Astrocyte (in vitro differentiated cells and primary cell): ENCODE results near the gene S100A9. TPM values are rescaled to one million over a fixed set of nuclear protein-coding genes. Genes with fewer than 3 reads are reported as not detected.

ENCODE experiments used
- DNase-seq: peaks from one replicate; pipeline ENCODE4 v3.0.0-alpha.2; 2010; ENCODE audit warnings: low read depth
- FAIRE-seq: peaks from 2 replicates; lab custom pipeline; 2011; peaks lifted over from hg19 to GRCh38; lab: Jason Lieb, UNC
- H2AFZ ChIP-seq: 2 replicates; pipeline ENCODE4 v1.6.0; 2012; ENCODE audit warnings: low read depth, low read length, inconsistent platforms
- H3K27ac ChIP-seq: 2 replicates; pipeline ENCODE4 v1.5.1; 2011; ENCODE audit warnings: low read depth, low read length, inconsistent platforms
- H3K27me3 ChIP-seq: 2 replicates; pipeline ENCODE4 v1.6.0; 2011; ENCODE audit warnings: low read length, inconsistent platforms; ENCODE audit not compliant: insufficient read depth
- H3K36me3 ChIP-seq: 2 replicates; pipeline ENCODE4 v1.5.1; 2011; ENCODE audit warnings: low read length, inconsistent platforms; ENCODE audit not compliant: insufficient read depth
- H3K4me1 ChIP-seq: 2 replicates; pipeline ENCODE4 v1.5.1; 2011; ENCODE audit warnings: low read length, inconsistent platforms; ENCODE audit not compliant: insufficient read depth
- H3K4me2 ChIP-seq: 2 replicates; pipeline ENCODE4 v1.6.0; 2012; ENCODE audit warnings: low read length, inconsistent platforms
- H3K4me3 ChIP-seq: 2 replicates; pipeline ENCODE4 v1.5.1; 2011; ENCODE audit warnings: low read depth, mild to moderate bottlenecking, low read length, inconsistent platforms; ENCODE audit not compliant: insufficient read depth
- H3K79me2 ChIP-seq: 2 replicates; pipeline ENCODE4 v1.6.0; 2012; ENCODE audit warnings: mild to moderate bottlenecking, low read length, inconsistent platforms; ENCODE audit not compliant: insufficient read depth
- H3K9ac ChIP-seq: 2 replicates; pipeline ENCODE4 v1.6.0; 2012; ENCODE audit warnings: mild to moderate bottlenecking, low read length, inconsistent platforms
- H3K9me3 ChIP-seq: 2 replicates; pipeline ENCODE4 v1.5.1; 2012; ENCODE audit warnings: low read depth, mild to moderate bottlenecking, low read length, inconsistent platforms; ENCODE audit not compliant: insufficient read depth
- H4K20me1 ChIP-seq: 2 replicates; pipeline ENCODE4 v1.6.0; 2012; ENCODE audit warnings: low read length, inconsistent platforms; ENCODE audit not compliant: insufficient read depth
- H3K27ac Mint-ChIP-seq: one replicate; pipeline ENCODE4 v1.8.0; 2021; ENCODE audit warnings: mild to moderate bottlenecking, mixed read lengths; ENCODE audit not compliant: unreplicated experiment
- H3K27me3 Mint-ChIP-seq: one replicate; pipeline ENCODE4 v1.8.0; 2021; ENCODE audit warnings: low read depth, mixed read lengths; ENCODE audit not compliant: unreplicated experiment
- H3K36me3 Mint-ChIP-seq: one replicate; pipeline ENCODE4 v1.8.0; 2021; ENCODE audit warnings: low read depth, mixed read lengths; ENCODE audit not compliant: unreplicated experiment
- H3K4me1 Mint-ChIP-seq: one replicate; pipeline ENCODE4 v1.8.0; 2021; ENCODE audit warnings: low read depth, mixed read lengths; ENCODE audit not compliant: unreplicated experiment
- H3K4me3 Mint-ChIP-seq: one replicate; pipeline ENCODE4 v1.8.0; 2021; ENCODE audit warnings: mild to moderate bottlenecking, moderate library complexity, mixed read lengths; ENCODE audit not compliant: unreplicated experiment
- H3K9me3 Mint-ChIP-seq: one replicate; pipeline ENCODE4 v1.8.0; 2021; ENCODE audit warnings: mild to moderate bottlenecking, mixed read lengths; ENCODE audit not compliant: unreplicated experiment
- EZH2 ChIP-seq: IDR thresholded peaks from 2 replicates; pipeline ENCODE4 v1.6.1; 2012; ENCODE audit warnings: mild to moderate bottlenecking, low read length, inconsistent platforms; ENCODE audit not compliant: insufficient read depth
- total RNA-seq: library from RNA; stranded (reverse); gene quantifications from 2 replicates; pipeline ENCODE4 v1.2.1, GENCODE V29; 2021
- TF ChIP-seq, protein P1 (sequence below): IDR thresholded peaks from 2 replicates; pipeline ENCODE4 v1.5.1; 2011; ENCODE audit warnings: low read depth, mild to moderate bottlenecking, inconsistent platforms, low read length, moderate library complexity; ENCODE audit not compliant: insufficient read depth

The S100A9 gene
- total RNA-seq, 1 donor from 2014 or later: 1.8 TPM

DNA sequence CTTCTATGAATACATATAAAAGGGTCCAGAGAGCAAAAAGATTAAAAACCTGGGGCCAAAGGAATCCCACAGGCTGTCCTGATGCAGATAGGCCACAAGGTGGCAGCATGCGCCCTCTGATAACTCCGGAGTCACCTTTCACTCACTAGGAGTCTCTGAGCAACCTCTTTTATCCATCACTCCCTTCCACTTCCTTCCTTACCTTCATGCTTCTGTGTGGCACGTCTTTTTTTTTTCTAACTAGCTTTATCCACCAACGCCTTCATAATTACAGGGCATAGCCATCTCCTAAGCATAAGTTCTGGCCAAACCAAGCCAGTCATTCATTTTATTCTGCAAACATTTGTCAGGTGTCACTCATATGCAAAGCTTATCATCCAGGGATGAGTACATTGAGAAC, 5.1 kb upstream of the S100A9 start:
- Mint-ChIP-seq H3K4me1 (no peaks in the 10 kb centered on the region), H3K27me3 (peaks cover 43% of the 10 kb centered on the region), H3K4me3 (no peak overlapping the region), H3K9me3 (no peaks in the 10 kb centered on the region), H3K36me3 (no peaks in the 10 kb centered on the region), H3K27ac (no peak overlapping the region)
- Histone ChIP-seq H3K27me3 (peaks cover 7% of the 10 kb centered on the region), H3K36me3 (no peaks in the 10 kb centered on the region), H2AFZ (no peak overlapping the region), H3K4me1 (no peaks in the 10 kb centered on the region), H4K20me1 (no peaks in the 10 kb centered on the region), H3K4me3 (no peak overlapping the region), H3K9ac (no peak overlapping the region), H3K79me2 (no peaks in the 10 kb centered on the region), H3K27ac (no peak overlapping the region), H3K9me3 (no peaks in the 10 kb centered on the region), H3K4me2 (no peak overlapping the region)
- DNase-seq (peak; percentile 30), FAIRE-seq (no peak)
- TF ChIP-seq, protein P1, sequence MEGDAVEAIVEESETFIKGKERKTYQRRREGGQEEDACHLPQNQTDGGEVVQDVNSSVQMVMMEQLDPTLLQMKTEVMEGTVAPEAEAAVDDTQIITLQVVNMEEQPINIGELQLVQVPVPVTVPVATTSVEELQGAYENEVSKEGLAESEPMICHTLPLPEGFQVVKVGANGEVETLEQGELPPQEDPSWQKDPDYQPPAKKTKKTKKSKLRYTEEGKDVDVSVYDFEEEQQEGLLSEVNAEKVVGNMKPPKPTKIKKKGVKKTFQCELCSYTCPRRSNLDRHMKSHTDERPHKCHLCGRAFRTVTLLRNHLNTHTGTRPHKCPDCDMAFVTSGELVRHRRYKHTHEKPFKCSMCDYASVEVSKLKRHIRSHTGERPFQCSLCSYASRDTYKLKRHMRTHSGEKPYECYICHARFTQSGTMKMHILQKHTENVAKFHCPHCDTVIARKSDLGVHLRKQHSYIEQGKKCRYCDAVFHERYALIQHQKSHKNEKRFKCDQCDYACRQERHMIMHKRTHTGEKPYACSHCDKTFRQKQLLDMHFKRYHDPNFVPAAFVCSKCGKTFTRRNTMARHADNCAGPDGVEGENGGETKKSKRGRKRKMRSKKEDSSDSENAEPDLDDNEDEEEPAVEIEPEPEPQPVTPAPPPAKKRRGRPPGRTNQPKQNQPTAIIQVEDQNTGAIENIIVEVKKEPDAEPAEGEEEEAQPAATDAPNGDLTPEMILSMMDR: peak; percentile 98
- TF ChIP-seq EZH2: no peak

DNA sequence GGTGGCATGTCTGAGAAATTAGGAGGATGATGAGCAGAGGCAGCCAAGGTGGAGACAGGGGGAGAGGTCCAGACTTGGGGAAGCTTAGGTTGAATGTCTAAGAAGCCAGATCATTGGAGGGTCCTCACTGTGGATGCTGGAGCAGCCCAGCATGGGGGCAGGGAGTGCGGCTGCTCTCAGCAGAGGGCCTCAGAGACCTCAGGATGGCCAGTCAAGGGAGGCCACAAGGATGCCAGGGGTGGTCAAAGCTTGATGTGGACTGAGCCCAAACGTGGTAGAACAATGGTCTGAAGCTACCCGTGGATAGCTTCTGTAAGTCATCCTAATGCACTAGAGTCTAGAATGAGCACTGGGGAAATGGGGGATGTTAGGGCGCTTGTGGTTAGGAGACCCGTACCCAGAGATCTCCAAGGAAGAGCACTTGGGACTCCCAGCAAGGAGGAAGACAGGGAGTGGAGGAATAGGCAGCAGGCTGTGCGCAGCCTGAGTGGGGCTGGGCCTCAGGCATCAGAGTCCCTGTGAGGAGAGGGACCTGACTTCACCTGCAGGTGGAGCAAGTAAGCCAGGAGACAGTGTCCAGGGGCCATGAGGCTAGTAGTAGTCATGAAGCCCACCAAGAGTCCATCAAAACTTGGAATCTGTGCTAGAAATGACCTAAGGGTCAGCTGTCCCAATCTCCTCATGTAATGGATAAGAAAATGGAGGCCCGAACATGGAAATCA, 4.3 kb upstream of the S100A9 start:
- Mint-ChIP-seq H3K4me1 (no peaks in the 10 kb centered on the region), H3K4me3 (no peak overlapping the region), H3K9me3 (no peaks in the 10 kb centered on the region), H3K27ac (no peak overlapping the region), H3K36me3 (peaks cover 1% of the 10 kb centered on the region), H3K27me3 (peaks cover 43% of the 10 kb centered on the region)
- Histone ChIP-seq H3K9me3 (no peaks in the 10 kb centered on the region), H3K4me3 (no peak overlapping the region), H3K27me3 (peaks cover 7% of the 10 kb centered on the region), H4K20me1 (no peaks in the 10 kb centered on the region), H3K36me3 (no peaks in the 10 kb centered on the region), H3K4me2 (no peak overlapping the region), H3K27ac (no peak overlapping the region), H2AFZ (no peak overlapping the region), H3K9ac (no peak overlapping the region), H3K79me2 (no peaks in the 10 kb centered on the region), H3K4me1 (no peaks in the 10 kb centered on the region)
- TF ChIP-seq, protein P1: peak; percentile 29
- TF ChIP-seq EZH2: no peak
- DNase-seq (peak; percentile 2), FAIRE-seq (no peak)

DNA sequence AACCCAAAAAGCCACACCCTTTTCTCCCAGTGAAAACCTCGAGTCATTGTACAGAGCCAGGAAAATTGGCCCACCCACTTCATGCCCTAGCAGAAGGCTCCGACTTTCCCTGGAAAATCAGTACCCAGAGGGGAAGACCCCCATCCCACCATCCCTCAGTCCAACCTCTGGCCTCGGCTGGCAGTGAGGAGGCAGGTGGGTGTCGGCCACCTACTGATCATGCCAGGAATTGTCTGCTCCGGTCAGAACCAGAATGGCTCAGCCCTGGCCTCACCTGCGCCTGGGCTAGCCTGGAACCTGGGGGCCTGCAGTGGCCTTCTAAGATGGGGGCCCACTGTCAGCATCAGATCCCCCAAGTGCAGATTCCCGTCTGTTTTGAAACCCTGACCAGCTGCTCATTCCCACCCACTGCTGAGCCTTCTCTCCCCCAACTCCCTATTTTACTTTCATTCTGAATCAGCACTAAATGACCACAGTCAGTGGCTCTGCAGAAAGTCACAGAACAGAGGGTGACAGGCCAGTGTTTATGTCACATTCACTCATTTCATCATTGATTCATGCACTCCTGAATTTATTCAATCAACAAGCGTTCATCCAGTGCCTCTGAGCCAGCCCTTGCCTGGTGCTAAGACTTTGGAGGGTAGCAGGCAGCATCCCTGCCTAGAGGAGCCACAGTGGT, 3.0 kb upstream of the S100A9 start:
- no peak overlapping the region for H3K4me2 ChIP-seq
- peaks cover 37% of the 10 kb centered on the region for H3K27me3 Mint-ChIP-seq
- H3K36me3 ChIP-seq: no peaks in the 10 kb centered on the region
- H3K4me3 Mint-ChIP-seq: no peak overlapping the region
- peaks cover 5% of the 10 kb centered on the region for H3K27me3 ChIP-seq
- H3K9ac ChIP-seq: no peak overlapping the region
- H3K4me1 ChIP-seq: no peaks in the 10 kb centered on the region
- peaks cover 1% of the 10 kb centered on the region for H3K36me3 Mint-ChIP-seq
- H3K9me3 Mint-ChIP-seq: no peaks in the 10 kb centered on the region
- H3K79me2 ChIP-seq: no peaks in the 10 kb centered on the region
- no peaks in the 10 kb centered on the region for H3K4me1 Mint-ChIP-seq
- H3K4me3 ChIP-seq: no peak overlapping the region
- H3K27ac ChIP-seq: no peak overlapping the region
- H2AFZ ChIP-seq: no peak overlapping the region
- no peak overlapping the region for H3K27ac Mint-ChIP-seq
- FAIRE-seq: no peak
- H3K9me3 ChIP-seq: no peaks in the 10 kb centered on the region
- TF ChIP-seq EZH2: no peak
- TF ChIP-seq, protein P1: no peak
- no peaks in the 10 kb centered on the region for H4K20me1 ChIP-seq
- no peak for DNase-seq
